GM18951 (cell line): ENCODE data around the gene RGS7.
"Not testable (repeated sequence)": the region's sequence is repeated elsewhere in the genome, so short reads cannot be mapped to it uniquely, and the experiment has no call there.

Source experiments
- POLR2A ChIP-seq: IDR thresholded peaks from 4 replicates; pipeline ENCODE4 v1.6.1; 2011; ENCODE audit warnings: mild to moderate bottlenecking; ENCODE audit not compliant: insufficient read length, insufficient read depth; ENCODE audit errors: extremely low read depth
- in situ Hi-C: fragments of 300-500 bp; cut with MboI; formaldehyde crosslinking; loops from one replicate; pipeline ENCODE4 v1.12.0; 2022; ENCODE audit warnings: low sequenced_read_pairs, mixed read lengths, inconsistent platforms; ENCODE audit not compliant: unreplicated experiment

RGS7 gene

GRCh38 chr1:241229711-241230110, 127.3 kb downstream of the RGS7 start:
- no peak for TF ChIP-seq POLR2A
- in situ Hi-C loops = no loop called here

- in situ Hi-C loops = no loop called here
- no peak for TF ChIP-seq POLR2A
Observed at GRCh38 chr1:241229216-241229615, 127.8 kb downstream of the RGS7 start.

- TF ChIP-seq POLR2A = no peak
Observed at GRCh38 chr1:241228339-241228738, 128.7 kb downstream of the RGS7 start.

GRCh38 chr1:241225741-241226140, 131.3 kb downstream of the RGS7 start:
- in situ Hi-C loops = no loop called here
- TF ChIP-seq POLR2A = no peak

More at GRCh38 chr1:241228339-241228738, 128.7 kb downstream of the RGS7 start:
- in situ Hi-C loops = no loop called here

- in situ Hi-C loops = not testable (repeated sequence)
Observed at GRCh38 chr1:241224189-241224588, 132.8 kb downstream of the RGS7 start.

- in situ Hi-C loops = not testable (repeated sequence)
Observed at GRCh38 chr1:241222813-241223212, 134.2 kb downstream of the RGS7 start.

- in situ Hi-C loops = no loop called here
- TF ChIP-seq POLR2A = no peak
Observed at GRCh38 chr1:241221319-241221718, 135.7 kb downstream of the RGS7 start.

GRCh38 chr1:241220913-241221312, 136.1 kb downstream of the RGS7 start:
- in situ Hi-C loops = not testable (repeated sequence)

- in situ Hi-C loops = no loop called here
- TF ChIP-seq POLR2A = no peak
Observed at GRCh38 chr1:241219449-241219848, 137.6 kb downstream of the RGS7 start.

- TF ChIP-seq POLR2A = no peak
- in situ Hi-C loops = no loop called here
Observed at GRCh38 chr1:241217516-241217915, 139.5 kb downstream of the RGS7 start.

- in situ Hi-C loops = no loop called here
- no peak for TF ChIP-seq POLR2A
Observed at GRCh38 chr1:241215683-241216082, 141.3 kb downstream of the RGS7 start.

- in situ Hi-C loops = no loop called here
- no peak for TF ChIP-seq POLR2A
Observed at GRCh38 chr1:241215203-241215602, 141.8 kb downstream of the RGS7 start.

- in situ Hi-C loops = no loop called here
- TF ChIP-seq POLR2A = no peak
Observed at GRCh38 chr1:241213139-241213538, 143.9 kb downstream of the RGS7 start.

GRCh38 chr1:241212628-241213027, 144.4 kb downstream of the RGS7 start:
- in situ Hi-C loops = no loop called here
- TF ChIP-seq POLR2A = no peak

- in situ Hi-C loops = no loop called here
- TF ChIP-seq POLR2A = no peak
Observed at GRCh38 chr1:241208910-241209379, 148.1 kb downstream of the RGS7 start.
